GM21360 (cell line): ENCODE measurements around the gene COL4A1.
"Not testable (repeated sequence)": the region's sequence is repeated elsewhere in the genome, so short reads cannot be mapped to it uniquely, and the experiment has no call there.

Experiments
- ATAC-seq: cut with Tn5 transposase; IDR thresholded peaks from one replicate; pipeline ENCODE4 v1.9.1; 2021; ENCODE audit warnings: mild to moderate bottlenecking, moderate library complexity; ENCODE audit not compliant: unreplicated experiment

The COL4A1 gene

DNA sequence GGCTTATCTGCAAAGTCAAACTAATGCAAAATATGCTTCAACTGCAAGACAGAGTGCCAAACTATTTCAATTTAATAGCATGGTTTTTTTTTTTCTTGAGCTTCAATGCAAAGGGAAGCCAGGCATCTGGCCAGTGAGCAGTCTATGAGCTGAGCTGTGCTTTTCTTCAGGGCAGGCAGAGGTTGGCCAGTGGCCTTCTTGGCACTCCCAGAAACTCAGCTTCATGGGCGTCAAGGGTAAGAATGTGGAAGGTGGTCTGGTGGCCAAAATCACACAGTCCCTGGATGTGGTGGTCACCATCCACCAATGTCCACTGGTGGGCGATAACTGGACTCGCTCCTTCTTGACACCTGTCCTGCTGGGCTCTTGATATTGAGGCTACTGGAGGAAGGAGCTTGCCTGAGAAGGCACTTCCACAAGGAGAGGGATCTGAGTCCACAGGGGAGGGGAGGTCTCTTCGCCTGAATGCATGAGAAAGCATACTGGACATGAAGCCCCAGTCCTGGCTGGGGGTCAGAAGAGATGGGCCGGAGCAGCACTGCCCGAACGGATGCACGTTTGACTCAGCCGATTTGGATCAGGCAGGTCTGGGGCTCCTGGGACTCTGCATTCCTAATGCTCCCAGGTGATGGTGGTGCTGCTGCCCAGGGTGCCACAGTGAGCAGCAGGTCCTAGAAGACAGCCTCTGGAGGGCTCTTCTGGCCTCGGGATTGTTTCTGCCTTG lies 17.2 kb upstream of the COL4A1 start:
- ATAC-seq: no peak

DNA sequence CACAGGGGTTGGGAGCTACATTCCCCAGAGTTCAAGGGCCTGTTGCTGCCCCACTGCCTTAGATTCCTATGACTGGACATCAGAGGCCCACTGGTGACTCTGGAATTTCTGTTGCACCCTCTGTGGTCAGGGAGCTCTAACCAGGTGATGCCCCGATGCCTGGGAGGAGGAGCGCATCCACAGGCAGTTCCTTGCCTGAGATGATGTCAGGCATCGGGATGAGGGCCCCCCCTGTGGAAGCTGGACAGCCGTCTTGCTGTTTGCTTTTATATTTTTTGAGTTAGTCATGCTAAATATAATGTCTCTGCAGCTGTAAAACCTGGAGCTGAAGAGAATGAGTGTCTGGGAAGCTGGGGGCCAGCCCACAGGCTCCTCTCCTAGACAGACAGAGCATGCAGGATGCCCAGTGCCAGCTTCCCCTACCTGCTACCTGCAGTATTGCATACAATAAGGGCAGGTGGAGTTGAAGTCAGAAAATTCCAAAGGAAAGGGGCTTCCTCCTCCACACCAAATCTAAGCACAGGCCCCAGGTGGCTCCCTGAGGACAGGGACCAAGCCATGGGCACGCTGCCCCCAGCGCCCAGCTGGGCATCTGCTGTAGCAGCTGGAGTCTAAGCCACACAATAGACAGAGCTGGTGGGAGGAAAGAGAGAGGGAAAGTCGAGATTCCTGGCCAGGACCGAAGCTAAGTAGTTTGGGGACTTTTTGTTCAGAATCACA lies 16.4 kb upstream of the COL4A1 start:
- no peak for ATAC-seq

DNA sequence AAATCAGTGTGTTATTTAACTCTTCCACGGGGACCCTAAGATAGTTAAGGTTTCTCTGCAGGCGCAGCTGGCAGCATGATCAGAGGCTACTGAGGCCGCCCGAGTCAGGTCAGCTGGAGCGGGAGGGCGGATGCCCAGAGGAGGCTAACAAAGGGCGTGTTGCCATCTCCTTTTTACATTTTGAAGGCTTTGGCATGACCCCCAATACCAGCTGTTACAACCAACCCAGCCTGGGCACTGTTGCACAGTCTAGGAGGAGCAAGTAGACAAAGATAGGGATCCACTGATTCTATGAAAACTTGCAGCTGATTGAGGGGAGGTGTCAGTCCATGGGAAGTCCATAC lies 15.8 kb upstream of the COL4A1 start:
- no peak for ATAC-seq

DNA sequence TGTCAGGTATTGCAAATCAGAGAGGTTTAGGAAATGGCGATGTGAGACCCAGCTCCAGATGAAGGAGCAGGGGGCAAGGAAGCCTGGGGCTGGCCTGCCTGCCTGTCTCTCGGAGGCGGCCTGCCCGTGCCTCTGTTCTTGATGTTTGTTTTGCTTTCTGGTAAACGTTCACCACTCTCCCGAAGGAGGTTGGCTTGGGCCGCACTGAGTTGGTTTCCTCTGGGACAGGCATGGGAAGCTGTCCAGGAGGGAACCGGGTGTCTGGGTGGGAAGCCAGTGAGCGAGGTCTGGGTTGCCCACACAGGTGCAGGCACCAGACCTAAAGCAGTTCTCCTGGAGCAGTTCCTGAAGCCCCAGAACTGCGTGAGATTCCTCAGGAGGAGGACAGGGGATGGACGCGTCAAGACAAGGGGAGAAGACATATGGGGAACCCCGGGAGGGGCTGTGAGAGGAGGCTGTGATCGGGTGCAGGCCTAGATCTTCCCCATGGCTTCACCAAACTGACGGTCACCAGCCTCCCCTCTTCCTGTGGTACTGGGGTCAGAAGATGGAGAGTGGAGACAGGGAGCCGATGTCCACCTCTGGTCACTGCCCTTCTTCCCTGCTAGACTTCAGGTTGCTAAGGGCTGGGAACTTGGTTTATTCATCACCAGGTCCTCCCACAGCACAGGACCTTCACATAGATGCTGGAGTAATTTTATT lies 15.3 kb upstream of the COL4A1 start:
- ATAC-seq: no peak

DNA sequence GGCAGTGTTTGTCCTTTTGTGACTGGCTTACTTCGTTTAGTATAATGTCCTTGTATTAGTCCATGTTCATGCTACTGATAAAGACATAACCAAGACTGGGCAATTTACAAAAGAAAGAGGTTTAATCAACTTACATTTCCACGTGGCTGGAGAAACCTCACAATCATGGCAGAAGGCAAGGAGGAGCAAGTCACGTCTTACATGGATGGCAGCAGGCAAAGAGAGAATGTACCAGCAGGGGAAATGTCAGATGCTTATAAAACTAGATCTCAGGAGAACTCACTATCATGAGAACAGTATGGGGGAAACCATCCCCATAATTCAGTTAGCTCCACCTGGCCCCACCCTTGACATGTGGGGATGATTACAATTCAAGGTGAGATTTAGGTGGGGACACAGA lies 14.6 kb upstream of the COL4A1 start:
- not testable (repeated sequence) for ATAC-seq

DNA sequence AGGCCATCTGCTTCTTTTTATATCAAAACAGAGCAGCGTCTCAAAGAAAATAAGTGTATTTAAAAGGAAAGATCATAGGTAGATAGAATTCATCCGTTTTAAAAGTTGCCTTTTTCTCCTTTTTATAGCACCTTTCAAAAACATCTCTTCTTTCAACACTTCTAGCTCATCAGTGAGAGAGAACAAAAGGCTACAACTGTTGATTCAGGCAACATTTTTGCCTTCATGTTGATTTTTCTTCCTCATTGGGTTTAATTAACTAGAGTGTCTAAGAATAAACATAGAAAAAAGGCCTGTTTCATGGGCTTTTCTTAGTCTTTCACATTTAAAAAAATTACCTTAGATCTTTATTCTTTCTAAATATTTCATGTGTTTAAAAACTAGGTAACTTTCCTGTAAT lies 13.7 kb upstream of the COL4A1 start:
- no peak for ATAC-seq

DNA sequence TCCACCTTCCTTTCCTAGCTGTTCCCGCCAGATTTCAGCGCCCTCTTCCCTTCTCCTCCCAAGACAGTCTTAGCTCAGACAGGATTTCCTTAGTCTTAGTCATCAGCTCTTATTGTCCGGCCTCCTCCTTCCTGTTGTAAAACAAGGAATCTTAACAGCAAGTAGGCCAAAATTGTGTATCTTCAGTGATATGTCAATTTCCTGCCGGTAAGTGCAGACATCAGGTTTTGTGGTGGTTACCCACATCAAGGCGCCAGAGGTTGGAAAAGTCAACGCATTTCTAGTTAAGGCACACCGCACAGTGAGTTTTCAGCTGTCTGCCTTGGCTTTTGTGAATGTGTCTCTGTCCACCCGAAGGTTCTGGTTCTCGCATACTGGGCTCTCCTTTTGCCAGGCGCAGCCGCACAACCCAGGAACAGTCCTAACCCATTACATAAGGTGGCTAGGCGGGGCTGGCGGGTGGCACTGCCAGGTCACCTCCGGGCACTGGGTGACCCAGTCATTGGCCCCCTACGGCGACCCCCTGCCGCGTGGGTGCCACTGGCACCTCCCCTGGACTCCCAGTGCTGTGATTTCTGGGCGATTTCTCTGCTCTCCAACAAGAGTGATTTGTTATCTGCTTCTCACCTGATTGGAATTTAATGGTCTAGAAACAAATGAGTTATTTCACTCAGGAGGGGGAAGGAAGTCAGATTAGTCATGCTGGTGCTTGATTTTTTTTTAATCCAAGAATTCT lies 13.0 kb upstream of the COL4A1 start:
- ATAC-seq: no peak

DNA sequence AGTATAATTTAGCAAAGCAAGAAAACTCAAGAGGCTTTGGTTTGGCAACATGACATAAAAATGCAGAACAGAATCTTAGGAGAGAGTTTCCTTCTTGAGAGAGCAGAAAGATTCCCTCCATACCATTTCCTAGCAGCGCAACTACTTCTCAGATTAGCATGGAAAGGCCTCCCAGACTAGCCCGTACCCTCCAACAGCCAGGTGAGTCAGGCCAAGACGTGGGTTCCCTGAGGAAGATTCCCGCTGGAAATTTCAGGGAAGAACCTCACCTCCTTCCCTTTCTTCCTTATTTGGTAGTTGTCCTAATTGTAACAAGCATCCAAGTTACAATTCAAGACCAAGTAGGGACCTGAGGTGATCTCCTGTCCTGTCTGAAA lies 12.4 kb upstream of the COL4A1 start:
- ATAC-seq: no peak

DNA sequence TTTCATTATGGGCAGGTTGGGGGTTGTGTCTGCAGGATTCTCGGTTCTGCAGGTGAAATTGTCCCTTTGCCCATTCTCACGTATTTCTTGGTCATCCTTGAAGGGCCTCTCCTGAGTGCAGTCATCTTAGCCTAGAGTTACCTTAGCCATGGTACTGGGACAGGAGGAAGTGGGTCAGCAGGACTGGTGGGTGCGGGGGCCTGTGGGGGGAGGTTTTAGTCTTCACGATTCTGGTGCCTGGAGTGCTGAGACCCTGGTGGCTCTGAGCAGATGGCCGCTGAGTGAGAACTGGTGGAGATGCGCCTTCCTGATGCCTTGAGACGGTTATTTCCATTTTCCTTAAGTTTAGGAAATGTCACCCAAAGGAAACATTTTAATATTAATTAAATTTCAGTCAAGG lies 12.0 kb upstream of the COL4A1 start:
- ATAC-seq: no peak

DNA sequence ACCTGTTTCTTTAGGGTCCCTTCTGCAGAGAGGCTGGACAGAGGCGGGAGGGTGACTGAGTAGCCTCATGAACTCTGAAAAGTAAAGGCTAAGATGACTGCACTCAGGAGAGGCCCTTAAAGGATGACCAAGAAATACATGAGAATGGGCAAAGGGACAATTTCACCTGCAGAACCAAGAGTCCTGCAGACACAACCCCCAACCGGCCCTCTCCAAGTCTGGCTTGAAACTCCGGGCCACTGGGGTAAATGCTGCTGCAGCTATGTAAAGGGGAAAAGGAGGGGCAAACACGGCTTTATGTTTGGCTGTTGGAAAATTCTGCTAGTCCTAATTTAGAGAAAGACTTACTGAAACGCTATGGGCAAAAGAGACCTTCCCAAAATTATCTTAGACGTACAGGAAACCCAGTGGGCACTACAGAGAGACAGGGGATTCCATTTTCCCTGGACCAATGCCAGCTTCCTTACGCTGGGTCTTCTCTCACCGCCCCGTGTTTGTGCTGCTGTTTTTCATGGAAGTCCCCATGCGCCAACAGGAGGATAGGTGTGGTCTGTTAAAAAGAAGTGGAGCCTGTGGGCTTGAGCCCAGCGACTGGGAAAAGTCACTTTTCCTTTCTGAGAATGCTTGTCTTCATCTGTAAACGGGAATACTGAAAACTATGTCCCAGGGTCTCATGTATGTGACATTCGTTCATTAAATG lies 10.7 kb upstream of the COL4A1 start:
- ATAC-seq: no peak

DNA sequence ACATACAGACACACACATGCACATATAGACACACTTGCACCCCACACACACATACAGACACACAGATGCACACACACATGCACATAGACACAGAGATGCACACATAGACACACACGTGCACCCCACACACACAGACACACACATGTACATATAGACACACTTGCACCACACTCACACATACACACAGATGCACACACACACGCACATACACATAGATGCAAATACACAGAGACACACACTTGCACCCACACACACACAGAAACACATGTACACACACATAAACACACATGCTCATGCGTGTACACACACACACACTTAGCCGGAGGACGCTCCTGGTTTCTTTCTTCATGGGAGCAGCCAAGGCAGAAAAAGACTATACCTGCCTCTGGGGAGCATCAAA lies 10.1 kb upstream of the COL4A1 start:
- ATAC-seq: no peak

DNA sequence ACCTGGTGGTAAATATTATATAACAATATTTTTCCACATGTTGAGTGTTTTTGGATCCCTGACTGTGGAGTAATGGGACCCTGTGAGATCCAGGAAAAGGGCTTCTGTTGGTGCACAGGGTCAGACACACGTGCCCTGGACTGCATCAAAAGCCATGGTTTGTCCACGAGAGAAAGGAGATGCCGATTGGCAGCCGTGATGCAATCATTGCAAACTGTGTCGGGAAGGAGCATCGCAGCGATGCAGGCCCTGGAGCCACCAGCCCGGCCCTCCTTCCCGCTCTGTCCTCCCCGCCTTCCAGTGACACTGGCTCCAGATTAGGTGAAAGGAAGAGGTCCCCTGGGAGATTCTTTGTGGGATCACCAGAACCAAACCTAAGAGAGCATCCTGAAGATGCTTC lies 9.2 kb upstream of the COL4A1 start:
- ATAC-seq: no peak

DNA sequence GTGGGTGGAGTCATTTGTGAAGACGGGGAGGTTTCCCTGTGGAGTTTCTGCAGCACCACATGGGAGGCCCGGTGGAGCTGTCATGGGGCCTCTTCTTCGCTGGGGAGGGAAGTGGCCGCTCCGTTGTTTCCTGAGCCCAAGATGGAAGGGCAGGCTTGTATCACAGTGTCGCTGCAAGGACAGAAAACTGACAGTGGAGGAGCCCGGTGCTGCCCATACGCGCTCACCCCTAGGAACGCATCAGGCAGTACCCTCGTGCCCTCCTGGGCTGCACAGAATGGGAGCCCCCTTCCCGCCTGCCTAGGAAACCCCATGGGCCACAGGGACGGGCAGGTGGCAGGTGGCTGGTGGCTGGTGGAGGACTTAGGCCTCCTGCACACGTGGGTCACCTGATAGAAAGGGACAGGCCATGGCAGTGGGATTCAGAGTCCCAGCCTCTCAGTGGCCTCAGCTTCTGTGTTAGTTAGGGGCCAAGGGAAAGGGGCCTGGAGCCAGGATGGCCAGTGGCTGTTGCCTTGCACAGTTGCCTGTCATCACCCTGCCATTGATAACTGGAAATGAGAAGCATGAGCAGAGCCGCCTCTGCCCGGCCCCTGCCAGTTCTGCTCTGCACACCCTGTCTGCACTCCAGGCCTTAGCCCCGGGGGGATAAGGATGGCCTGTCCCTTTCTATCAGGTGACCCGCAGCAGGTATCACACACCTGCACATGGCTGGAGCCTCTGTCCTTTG lies 7.7 kb upstream of the COL4A1 start:
- no peak for ATAC-seq

DNA sequence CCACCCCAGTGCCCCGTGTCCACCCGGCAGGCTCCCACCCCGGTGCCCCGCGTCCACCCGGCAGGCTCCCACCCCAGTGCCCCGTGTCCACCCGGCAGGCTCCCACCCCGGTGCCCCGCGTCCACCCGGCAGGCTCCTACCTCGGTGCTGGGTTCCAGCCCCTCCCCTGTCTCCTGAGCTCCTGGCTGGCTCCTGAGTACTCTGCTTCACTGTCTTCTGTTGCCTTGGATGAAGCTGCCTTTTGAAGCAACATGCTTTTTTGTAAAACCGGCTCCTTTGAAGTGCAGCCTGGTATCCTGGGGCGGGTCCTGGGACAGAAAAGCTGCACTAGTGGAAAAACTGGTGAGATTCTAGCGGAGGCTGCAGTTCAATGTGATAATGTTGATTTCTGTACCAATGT lies 6.8 kb upstream of the COL4A1 start:
- ATAC-seq: not testable (repeated sequence)

DNA sequence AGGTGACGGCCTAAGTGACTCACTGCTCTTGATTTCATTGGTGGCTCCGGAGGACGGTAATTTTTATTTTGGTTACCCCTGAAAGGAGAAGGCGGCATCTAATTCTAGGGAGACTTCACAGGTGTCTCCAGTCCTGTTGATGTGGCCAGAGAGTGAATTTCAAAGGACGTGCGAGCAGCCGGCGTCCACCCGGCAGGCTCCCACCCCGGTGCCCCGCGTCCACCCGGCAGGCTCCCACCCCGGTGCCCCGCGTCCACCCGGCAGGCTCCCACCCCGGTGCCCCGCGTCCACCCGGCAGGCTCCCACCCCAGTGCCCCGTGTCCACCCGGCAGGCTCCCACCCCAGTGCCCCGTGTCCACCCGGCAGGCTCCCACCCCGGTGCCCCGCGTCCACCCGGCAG lies 6.3 kb upstream of the COL4A1 start:
- not testable (repeated sequence) for ATAC-seq

DNA sequence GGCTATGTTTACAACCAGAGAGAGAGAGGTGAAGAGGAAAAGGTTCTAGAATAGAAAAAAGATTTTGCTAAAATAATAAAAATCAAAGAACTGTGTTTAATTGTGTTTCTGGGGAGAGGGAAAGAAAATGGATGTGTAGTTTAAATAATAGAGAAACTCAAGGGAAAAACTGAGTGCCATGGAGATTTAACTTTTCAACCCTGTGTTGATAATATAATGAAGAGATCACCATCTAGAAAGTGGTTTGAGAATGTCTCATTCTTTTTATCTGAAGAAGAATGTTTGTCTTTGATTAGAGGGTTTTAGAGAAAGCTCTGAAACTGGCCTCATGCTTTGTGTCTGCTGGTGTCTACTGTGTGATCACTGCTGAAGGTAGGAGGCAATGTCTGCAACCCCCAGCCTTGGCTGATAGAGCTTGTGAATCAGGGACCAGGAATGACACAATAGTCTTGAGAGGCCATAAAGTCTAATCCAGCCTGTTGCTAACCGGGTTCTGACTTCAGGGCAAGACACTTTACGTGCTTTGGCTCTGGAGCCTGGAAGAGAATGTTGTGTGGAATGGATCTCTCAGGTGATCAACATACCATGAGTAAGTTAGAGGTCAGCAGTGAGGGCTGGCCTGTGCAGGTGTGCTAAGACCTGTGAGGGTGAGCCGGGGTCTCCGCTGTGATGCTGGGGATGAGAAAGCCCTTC lies 5.5 kb upstream of the COL4A1 start:
- ATAC-seq: no peak

DNA sequence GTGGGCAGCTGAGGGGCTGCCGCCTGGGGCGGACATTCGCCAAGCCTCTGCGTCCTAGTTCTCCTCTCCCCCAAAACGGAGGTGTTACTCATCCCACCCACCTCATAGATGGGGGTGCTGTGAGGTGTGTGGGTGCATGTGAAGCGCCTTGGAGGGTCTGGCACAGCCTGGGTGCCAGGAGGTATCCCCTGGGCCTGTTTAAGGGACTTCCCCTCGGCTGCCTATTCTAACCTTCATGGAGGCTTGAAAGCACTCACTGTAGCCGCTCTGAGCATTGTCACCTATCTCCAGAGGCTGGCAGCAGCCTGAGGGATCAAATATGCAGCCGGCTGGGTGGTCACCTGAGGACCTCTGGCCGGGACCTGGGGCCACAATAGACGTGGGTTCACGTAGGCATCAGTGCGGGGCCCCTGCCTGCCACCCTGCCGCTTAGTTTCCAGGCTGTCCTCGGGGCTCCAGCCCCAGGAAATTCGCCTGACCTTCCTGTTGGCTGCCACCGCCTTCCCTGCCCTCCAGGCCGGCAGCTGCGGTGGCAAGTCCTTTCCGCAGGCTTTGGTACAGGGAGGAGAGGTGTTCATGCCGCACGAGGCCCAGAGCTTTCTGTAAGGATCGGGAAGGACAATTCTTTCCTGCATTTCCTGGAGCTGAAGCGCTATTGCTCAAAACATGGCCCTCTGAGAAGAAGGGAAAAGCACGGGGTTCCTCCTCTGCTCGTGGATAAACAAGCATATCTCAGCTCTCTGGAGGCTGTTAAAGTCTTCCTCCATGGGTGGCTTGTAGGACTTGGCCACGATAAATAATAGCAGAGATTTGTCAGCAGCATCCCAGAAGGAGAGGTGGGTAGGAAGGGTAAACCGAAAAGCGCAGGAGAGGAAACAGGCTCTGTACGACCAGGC lies 4.7 kb upstream of the COL4A1 start:
- ATAC-seq: no peak

DNA sequence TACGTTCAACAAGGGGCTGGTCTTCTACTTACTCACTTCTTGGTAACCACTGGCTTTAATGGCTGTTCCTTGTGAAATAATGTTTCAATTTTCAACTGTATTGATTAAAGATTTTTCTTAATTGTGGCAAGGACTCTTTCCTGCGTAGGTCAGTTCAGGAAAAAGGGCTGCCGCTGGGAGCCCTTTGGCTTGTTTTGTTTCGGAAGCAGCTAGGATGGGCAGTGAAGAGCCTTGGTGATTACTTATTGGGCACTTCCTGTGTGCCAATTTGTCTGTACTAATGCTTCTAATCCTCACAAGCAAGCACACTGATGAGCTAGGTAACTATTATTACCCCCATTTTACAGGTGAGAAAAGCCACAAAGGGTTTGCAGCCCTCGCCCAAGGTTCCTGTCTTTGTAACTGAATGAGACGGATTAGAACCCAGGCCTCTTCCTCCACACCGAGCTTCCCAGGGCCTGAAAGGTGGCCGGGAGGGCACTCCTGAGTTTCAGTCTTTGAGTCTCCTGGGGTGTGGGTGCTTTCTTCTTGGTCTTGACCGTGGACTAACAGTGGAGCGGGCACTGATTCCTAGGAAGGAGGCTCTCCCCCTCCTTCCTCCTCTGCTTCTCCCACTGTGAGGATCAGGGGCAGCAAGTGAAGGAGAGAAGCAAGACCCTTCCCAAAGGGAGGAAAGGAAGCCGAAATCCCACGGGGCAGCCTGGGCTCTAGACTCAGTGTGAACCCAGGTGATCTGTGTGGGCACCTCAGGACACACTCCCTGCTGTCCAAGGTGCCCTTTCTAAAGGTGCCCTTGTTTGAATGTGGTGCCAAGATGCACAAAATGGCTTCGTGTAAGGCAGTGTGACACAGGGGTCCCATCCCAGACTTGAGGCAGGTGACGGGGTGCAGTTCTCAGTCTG lies 3.8 kb upstream of the COL4A1 start:
- ATAC-seq: no peak
